ENCODE measurements around the gene ZCCHC18. TPM values are rescaled to one million over a fixed set of nuclear protein-coding genes. Genes with fewer than 3 reads are reported as not detected.

The ZCCHC18 gene
- 1.3 and 3.2 TPM in 2 replicates for total RNA-seq

GRCh38 chrX:104112326-104112951 is at the start of gene ZCCHC18:
TSS of gene ZCCHC18 (plus strand) at chrX:104112523. CDS start at chrX:104114112, 1,589 bp downstream.

GRCh38 chrX:104075778-104076445 is 36.4 kb upstream of the ZCCHC18 start, which contains the start of gene TMSB15C:
TSS of gene TMSB15C (minus strand) at chrX:104076236.

GRCh38 chrX:104156630-104157529 is 44.6 kb downstream of the ZCCHC18 start, which contains the start of gene SLC25A53:
TSS of gene SLC25A53 (minus strand) at chrX:104157009. CDS start at chrX:104105257, 51,752 bp downstream.

Other genes with a start within 250 kb of the ZCCHC18 start
- 4.2 and 13.7 TPM in 2 replicates for gene TMSB15B, start 149.9 kb upstream of the ZCCHC18 start, total RNA-seq
- not detected in 2 replicates for gene H2BW1, start 98.8 kb upstream of the ZCCHC18 start, total RNA-seq
- gene H2BW2, start 72.6 kb upstream of the ZCCHC18 start, total RNA-seq = not detected in 2 replicates
- 2.0 and 2.5 TPM in 2 replicates for gene TMSB15C, start 36.3 kb upstream of the ZCCHC18 start, total RNA-seq
- 2.3 and 4.4 TPM in 2 replicates for gene SLC25A53, start 44.5 kb downstream of the ZCCHC18 start, total RNA-seq
- gene FAM199X, start 53.9 kb downstream of the ZCCHC18 start, total RNA-seq = 14.7 and 18.1 TPM in 2 replicates
- gene ESX1, start 142.4 kb downstream of the ZCCHC18 start, total RNA-seq = 0.33 TPM in 1 of 2 replicates, not detected in the other

Measured in mesangial cell (primary cell).